ENCODE measurements around the gene REST.
"Not testable (repeated sequence)": the region's sequence is repeated elsewhere in the genome, so short reads cannot be mapped to it uniquely, and the experiment has no call there.

Gene REST

GRCh38 chr4:56907489-56908205, at the start of gene REST:
TSS of gene REST (plus strand) at chr4:56907900. CDS start at chr4:56910639, 2,739 bp downstream.
- peak; percentile 88 for DNase-seq

GRCh38 chr4:56859841-56860240, 47.9 kb upstream of the REST start:
- no peak for DNase-seq

- DNase-seq = no peak
These were observed 46.9 kb upstream of the REST start for GRCh38 chr4:56860781-56861180.

GRCh38 chr4:56861360-56861759, 46.3 kb upstream of the REST start:
- DNase-seq = no peak

GRCh38 chr4:56863441-56864139, 44.1 kb upstream of the REST start:
- no peak for DNase-seq

GRCh38 chr4:56870946-56871345, 36.8 kb upstream of the REST start:
- no peak for DNase-seq

GRCh38 chr4:56871371-56871866, 36.3 kb upstream of the REST start:
- DNase-seq = no peak

GRCh38 chr4:56874166-56874565, 33.5 kb upstream of the REST start:
- no peak for DNase-seq

GRCh38 chr4:56874923-56875322, 32.8 kb upstream of the REST start:
- no peak for DNase-seq

GRCh38 chr4:56876264-56876663, 31.4 kb upstream of the REST start:
- DNase-seq = no peak

GRCh38 chr4:56879996-56880395, 27.7 kb upstream of the REST start:
- DNase-seq = no peak

- no peak for DNase-seq
These were observed 27.1 kb upstream of the REST start for GRCh38 chr4:56880572-56880971.

- not testable (repeated sequence) for DNase-seq
These were observed 23.2 kb upstream of the REST start for GRCh38 chr4:56884511-56884910.

GRCh38 chr4:56892691-56893090, 15.0 kb upstream of the REST start:
- DNase-seq = no peak

- not testable (repeated sequence) for DNase-seq
These were observed 9.9 kb upstream of the REST start for GRCh38 chr4:56897842-56898241.

GRCh38 chr4:56900186-56900585, 7.5 kb upstream of the REST start:
- DNase-seq = not testable (repeated sequence)

- DNase-seq = no peak
These were observed 5.0 kb upstream of the REST start for GRCh38 chr4:56902703-56903102.

- no peak for DNase-seq
These were observed 1.9 kb upstream of the REST start for GRCh38 chr4:56905796-56906195.

- DNase-seq = no peak
These were observed 959 bp upstream of the REST start for GRCh38 chr4:56906489-56907393.

- peak; percentile 77 for DNase-seq
These were observed 746 bp downstream of the REST start for GRCh38 chr4:56908206-56909085.

- peak; percentile 69 for DNase-seq
These were observed 1.6 kb downstream of the REST start for GRCh38 chr4:56909086-56909894.
